AG04450 (cell line): Measurements from ENCODE around the gene ASCL5. TPM values are rescaled to one million over a fixed set of nuclear protein-coding genes. Genes with fewer than 3 reads are reported as not detected.
A peak's percentile ranks its signal among the peaks of the same experiment; 100 is the strongest.

Experiments used
- CTCF ChIA-PET: fragments of 300-600, 350-600 bp; formaldehyde crosslinking; extraction: SDS; loops from one replicate; lab custom pipeline; 2022; ENCODE audit warnings: antibody characterized with exemption, inconsistent platforms; lab: Charles Lee
- POLR2A ChIA-PET: fragments of 350-600 bp; formaldehyde crosslinking; extraction: SDS; loops from one replicate; lab custom pipeline; 2021; ENCODE audit warnings: antibody characterized with exemption, inconsistent platforms; lab: Yijun Ruan, JAX
- DNase-seq: peaks from one replicate; pipeline ENCODE4 v3.0.0-alpha.2; 2011; ENCODE audit warnings: low read depth, low spot score
- H3K27ac ChIP-seq: one replicate; pipeline ENCODE4 v1.5.1; 2012; ENCODE audit warnings: low read depth, low read length, control low read depth
- H3K27me3 ChIP-seq: one replicate; pipeline ENCODE4 v1.6.0; 2012; ENCODE audit warnings: low read length; ENCODE audit not compliant: control insufficient read depth, insufficient read depth
- H3K4me3 ChIP-seq: 2 replicates; pipeline ENCODE4 v1.5.1; 2011; ENCODE audit warnings: mild to moderate bottlenecking, low read depth, low read length, control low read depth
- H3K9me3 ChIP-seq: 2 replicates; pipeline ENCODE4 v1.5.1; 2012; ENCODE audit warnings: low read length; ENCODE audit not compliant: control insufficient read depth, insufficient read depth
- CTCF ChIP-seq: IDR thresholded peaks from 2 replicates; pipeline ENCODE4 v1.5.1; 2011; ENCODE audit warnings: low read depth, low read length, control low read depth, inconsistent platforms
- polyA plus RNA-seq: library from polyadenylated mRNA; depleted of rRNA; stranded (reverse); fragments of >200 nt; gene quantifications from 2 replicates; pipeline ENCODE4 v1.2.3, GENCODE V29; 2011

ASCL5 gene
- polyA plus RNA-seq, 1 experiment: not detected

GRCh38 chr1:201172326-201172725 lies 45.3 kb upstream of the ASCL5 start:
- POLR2A ChIA-PET: no interaction called here
- CTCF ChIA-PET: interaction anchor here (1.1 to 3.1 kb wide), 2 partner anchors 13 to 201 kb away, joined by 4 to 12 read pairs; no protein-coding TSS in a partner anchor
- TF ChIP-seq CTCF: no peak
- no peak overlapping the region for H3K4me3 ChIP-seq
- peaks cover 8% of the 10 kb centered on the region for H3K27me3 ChIP-seq
- H3K9me3 ChIP-seq: peaks cover 5% of the 10 kb centered on the region
- no peak overlapping the region for H3K27ac ChIP-seq
- no peak for DNase-seq

GRCh38 chr1:201171063-201172036 lies 44.4 kb upstream of the ASCL5 start:
- CTCF ChIA-PET: interaction anchor here (0.8 to 3.1 kb wide), 4 partner anchors 12 to 200 kb away, joined by 3 to 12 read pairs (median 4); no protein-coding TSS in a partner anchor
- H3K27me3 ChIP-seq: peaks cover 10% of the 10 kb centered on the region
- peak overlapping the region; percentile 31 for H3K27ac ChIP-seq
- peak overlapping the region; percentile 70 for H3K4me3 ChIP-seq
- H3K9me3 ChIP-seq: peaks cover 5% of the 10 kb centered on the region
- DNase-seq: no peak
- TF ChIP-seq CTCF: peak; percentile 52
- POLR2A ChIA-PET: no interaction called here

- Histone ChIP-seq H3K27me3 (peaks cover 14% of the 10 kb centered on the region), H3K9me3 (peaks cover 5% of the 10 kb centered on the region), H3K27ac (peak overlapping the region; percentile 31), H3K4me3 (peak overlapping the region; percentile 70)
- CTCF ChIA-PET: interaction anchor here (0.7 to 3.1 kb wide), 4 partner anchors 11 to 299 kb away, joined by 3 to 12 read pairs (median 3); partner anchors contain the start of gene PHLDA3
- POLR2A ChIA-PET: no interaction called here
- TF ChIP-seq CTCF: no peak
- peak; percentile 50 for DNase-seq
Observed at GRCh38 chr1:201170533-201171062, 43.6 kb upstream of the ASCL5 start.

GRCh38 chr1:201169971-201170532 lies 43.1 kb upstream of the ASCL5 start:
- TF ChIP-seq CTCF: no peak
- Histone ChIP-seq H3K27ac (no peak overlapping the region), H3K4me3 (no peak overlapping the region), H3K27me3 (peaks cover 15% of the 10 kb centered on the region), H3K9me3 (peaks cover 5% of the 10 kb centered on the region)
- no peak for DNase-seq
- ChIA-PET POLR2A (no interaction called here), CTCF (interaction anchor here (0.6 to 3.1 kb wide), 5 partner anchors 15 to 1112 kb away, joined by 3 to 12 read pairs (median 3); partner anchors contain the start of gene PHLDA3)
